Liver (tissue), 3 donors: ENCODE data around the gene SAMD4A.

Source experiments
- EGR1 ChIP-seq, 2 donors: IDR thresholded peaks; 2 replicates each; pipeline ENCODE4 v1.6.1; 2016 to 2018; ENCODE audit warnings: antibody characterized with exemption in 2 of 2, low read depth in 2 of 2
- JUND ChIP-seq, 2 donors: IDR thresholded peaks; 2 replicates each; pipeline ENCODE4 v1.6.1; 2016; ENCODE audit warnings: antibody characterized with exemption in 2 of 2
- YY1 ChIP-seq: IDR thresholded peaks from 2 replicates; pipeline ENCODE4 v1.6.1; 2016; ENCODE audit warnings: antibody characterized with exemption, mild to moderate bottlenecking
- TF ChIP-seq, protein P1 (sequence below): fragments of 150-350 bp; IDR thresholded peaks from 2 replicates; pipeline ENCODE4 v1.5.1; 2017; ENCODE audit warnings: improper control_type of control experiment, low read depth, low read length; ENCODE audit not compliant: missing input control
- TF ChIP-seq, protein P2 (sequence below): IDR thresholded peaks from 2 replicates; pipeline ENCODE4 v1.6.1; 2016; ENCODE audit warnings: antibody characterized with exemption
- TF ChIP-seq, protein P3 (sequence below): IDR thresholded peaks from 2 replicates; pipeline ENCODE4 v1.6.1; 2016; ENCODE audit warnings: antibody characterized with exemption
- donor health status: healthy.
- donor health status: healthy.

DNA sequence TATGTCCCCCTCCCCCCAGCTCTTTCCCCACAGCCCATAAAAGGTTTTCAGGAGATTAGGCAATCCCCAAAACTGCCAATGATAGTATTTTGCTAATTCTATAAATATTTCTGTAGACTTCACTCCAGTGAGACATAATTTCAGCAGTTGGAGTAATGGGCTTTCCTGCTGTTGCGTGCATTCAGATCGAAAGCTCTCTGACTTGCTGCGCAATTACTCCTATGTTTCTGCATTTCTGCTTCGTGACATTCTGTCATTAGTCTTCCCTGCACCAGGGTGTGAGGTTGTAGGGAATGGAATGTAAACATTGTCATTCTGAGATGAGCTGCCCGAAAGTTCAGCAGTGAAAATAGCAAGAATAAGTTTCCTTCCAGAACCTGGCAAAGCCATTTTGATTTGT lies 58.2 kb downstream of the SAMD4A start:
- TF ChIP-seq, protein P1, sequence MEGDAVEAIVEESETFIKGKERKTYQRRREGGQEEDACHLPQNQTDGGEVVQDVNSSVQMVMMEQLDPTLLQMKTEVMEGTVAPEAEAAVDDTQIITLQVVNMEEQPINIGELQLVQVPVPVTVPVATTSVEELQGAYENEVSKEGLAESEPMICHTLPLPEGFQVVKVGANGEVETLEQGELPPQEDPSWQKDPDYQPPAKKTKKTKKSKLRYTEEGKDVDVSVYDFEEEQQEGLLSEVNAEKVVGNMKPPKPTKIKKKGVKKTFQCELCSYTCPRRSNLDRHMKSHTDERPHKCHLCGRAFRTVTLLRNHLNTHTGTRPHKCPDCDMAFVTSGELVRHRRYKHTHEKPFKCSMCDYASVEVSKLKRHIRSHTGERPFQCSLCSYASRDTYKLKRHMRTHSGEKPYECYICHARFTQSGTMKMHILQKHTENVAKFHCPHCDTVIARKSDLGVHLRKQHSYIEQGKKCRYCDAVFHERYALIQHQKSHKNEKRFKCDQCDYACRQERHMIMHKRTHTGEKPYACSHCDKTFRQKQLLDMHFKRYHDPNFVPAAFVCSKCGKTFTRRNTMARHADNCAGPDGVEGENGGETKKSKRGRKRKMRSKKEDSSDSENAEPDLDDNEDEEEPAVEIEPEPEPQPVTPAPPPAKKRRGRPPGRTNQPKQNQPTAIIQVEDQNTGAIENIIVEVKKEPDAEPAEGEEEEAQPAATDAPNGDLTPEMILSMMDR: no peak
- no peak for TF ChIP-seq YY1
- TF ChIP-seq, protein P2, sequence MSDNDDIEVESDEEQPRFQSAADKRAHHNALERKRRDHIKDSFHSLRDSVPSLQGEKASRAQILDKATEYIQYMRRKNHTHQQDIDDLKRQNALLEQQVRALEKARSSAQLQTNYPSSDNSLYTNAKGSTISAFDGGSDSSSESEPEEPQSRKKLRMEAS: no peak
- TF ChIP-seq, protein P3, sequence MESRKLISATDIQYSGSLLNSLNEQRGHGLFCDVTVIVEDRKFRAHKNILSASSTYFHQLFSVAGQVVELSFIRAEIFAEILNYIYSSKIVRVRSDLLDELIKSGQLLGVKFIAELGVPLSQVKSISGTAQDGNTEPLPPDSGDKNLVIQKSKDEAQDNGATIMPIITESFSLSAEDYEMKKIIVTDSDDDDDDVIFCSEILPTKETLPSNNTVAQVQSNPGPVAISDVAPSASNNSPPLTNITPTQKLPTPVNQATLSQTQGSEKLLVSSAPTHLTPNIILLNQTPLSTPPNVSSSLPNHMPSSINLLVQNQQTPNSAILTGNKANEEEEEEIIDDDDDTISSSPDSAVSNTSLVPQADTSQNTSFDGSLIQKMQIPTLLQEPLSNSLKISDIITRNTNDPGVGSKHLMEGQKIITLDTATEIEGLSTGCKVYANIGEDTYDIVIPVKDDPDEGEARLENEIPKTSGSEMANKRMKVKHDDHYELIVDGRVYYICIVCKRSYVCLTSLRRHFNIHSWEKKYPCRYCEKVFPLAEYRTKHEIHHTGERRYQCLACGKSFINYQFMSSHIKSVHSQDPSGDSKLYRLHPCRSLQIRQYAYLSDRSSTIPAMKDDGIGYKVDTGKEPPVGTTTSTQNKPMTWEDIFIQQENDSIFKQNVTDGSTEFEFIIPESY: no peak
- TF ChIP-seq JUND (IDR thresholded peaks at IDR 0.05): no peak
- TF ChIP-seq EGR1 (IDR thresholded peaks at IDR 0.05; ENCODE audit: low read depth in 2 of 2): no peak
